K562 (cell line): ENCODE data around the gene MRPL54. TPM values are rescaled to one million over a fixed set of nuclear protein-coding genes. Genes with fewer than 3 reads are reported as not detected.

ENCODE experiments used
- ATAC-seq: fragments of 200-7000 bp; cut with Tn5 transposase; 3 replicates; pipeline ENCODE4 v1.9.1; 2020; ENCODE audit warnings: moderate library complexity
- BruUV-seq: library from RNA; stranded (reverse); fragments of 400-500 nt; replicated peaks from 2 replicates; lab custom pipeline; 2021; lab: Mats Ljungman, UMichigan
- CTCF ChIA-PET: fragments of 300-600 bp; formaldehyde crosslinking; extraction: SDS; loops from one replicate; lab custom pipeline; 2021; ENCODE audit warnings: low intra/inter-chr PET ratio; lab: Yijun Ruan, JAX
- POLR2A ChIA-PET: fragments of 300-600, 350-650 bp; sonication (Branson Sonifier 250); formaldehyde crosslinking; extraction: SDS; loops from one replicate; lab custom pipeline; 2021; ENCODE audit warnings: antibody characterized with exemption, inconsistent platforms; lab: Yijun Ruan, JAX
- DNase-seq, 4 experiments: peaks; one replicate each; pipeline versions ENCODE4 v3.0.0 to v3.0.0-alpha.2; 2011 to 2018; ENCODE audit warnings: low spot score in 3 of 4, mixed read lengths in 3 of 4; ENCODE audit errors: extremely low read depth in 1 of 4
- FAIRE-seq: peaks from 2 replicates; lab custom pipeline; 2011; peaks lifted over from hg19 to GRCh38; lab: Jason Lieb, UNC
- H2AFZ ChIP-seq: 2 replicates; pipeline ENCODE4 v1.6.0; 2011; ENCODE audit warnings: low read depth, low read length, control low read depth, inconsistent platforms
- H3K27ac ChIP-seq: fragments of 200-600 bp; 3 replicates; pipeline ENCODE4 v1.8.0; 2011; ENCODE audit warnings: low read depth, mild to moderate bottlenecking, control low read depth, inconsistent platforms, low read length, moderate library complexity, mixed read lengths; ENCODE audit errors: extremely low read depth
- H3K27me3 ChIP-seq, 2 experiments: fragments of 300-600 bp in 1 of 2; 2 replicates in 1 of 2; 3 replicates in 1 of 2; pipeline versions ENCODE4 v1.6.0 to v1.8.0; 2011; ENCODE audit warnings: inconsistent platforms in 2 of 2, low read length in 2 of 2, mild to moderate bottlenecking in 1 of 2, mixed read lengths in 1 of 2, moderate library complexity in 1 of 2; ENCODE audit not compliant: control insufficient read depth in 2 of 2, insufficient read depth in 2 of 2
- H3K36me3 ChIP-seq: fragments of 300-600 bp; 3 replicates; pipeline ENCODE4 v1.8.0; 2011; ENCODE audit warnings: mild to moderate bottlenecking, low read length, inconsistent platforms; ENCODE audit not compliant: control insufficient read depth, insufficient read depth
- H3K4me1 ChIP-seq, 2 experiments: fragments of 200-600 bp in 1 of 2; replicated peaks in 1 of 2; 2 replicates in 1 of 2; 3 replicates in 1 of 2; pipeline versions ENCODE4 v1.5.1 to v1.8.0; 2011; ENCODE audit warnings: inconsistent platforms in 2 of 2, low read length in 2 of 2, mild to moderate bottlenecking in 1 of 2, mixed read lengths in 1 of 2, moderate library complexity in 1 of 2; ENCODE audit not compliant: control insufficient read depth in 2 of 2, insufficient read depth in 2 of 2
- H3K4me2 ChIP-seq: 2 replicates; pipeline ENCODE4 v1.6.1; 2011; ENCODE audit warnings: low read length, control low read depth, inconsistent platforms, mixed read lengths; ENCODE audit not compliant: insufficient read depth
- H3K4me3 ChIP-seq: fragments of 200-600 bp; sonication (generic), shearing (Covaris generic); 2 replicates; pipeline ENCODE4 v1.5.1; 2016; ENCODE audit warnings: control low read depth, inconsistent platforms
- H3K79me2 ChIP-seq: fragments of 200-600 bp; 3 replicates; pipeline ENCODE4 v1.8.0; 2011; ENCODE audit warnings: low read length, inconsistent platforms; ENCODE audit not compliant: control insufficient read depth, insufficient read depth
- H3K9ac ChIP-seq, 2 experiments: 2 replicates each; pipeline versions ENCODE4 v1.6.0 to v1.6.1; 2011; ENCODE audit warnings: low read depth in 2 of 2, low read length in 2 of 2, control low read depth in 1 of 2, inconsistent platforms in 1 of 2, mild to moderate bottlenecking in 1 of 2, mixed read lengths in 1 of 2; ENCODE audit not compliant: insufficient read depth in 1 of 2
- H3K9me1 ChIP-seq: one replicate; pipeline ENCODE4 v1.6.0; 2011; ENCODE audit warnings: inconsistent platforms, mild to moderate bottlenecking, low read length, moderate library complexity; ENCODE audit not compliant: control insufficient read depth, insufficient read depth
- H3K9me3 ChIP-seq: replicated peaks from 2 replicates; pipeline ENCODE4 v1.5.1; 2011; ENCODE audit warnings: low read depth, low read length, inconsistent platforms; ENCODE audit not compliant: control insufficient read depth, insufficient read depth
- H4K20me1 ChIP-seq: replicated peaks from 2 replicates; pipeline ENCODE4 v1.6.1; 2011; ENCODE audit warnings: low read length, inconsistent platforms, mixed read lengths; ENCODE audit not compliant: control insufficient read depth, insufficient read depth
- ATF6 ChIP-seq: sonication (generic); formaldehyde crosslinking; IDR thresholded peaks from 2 replicates; pipeline ENCODE4 v1.4.0; 2020; ENCODE audit warnings: mild to moderate bottlenecking, missing genetic modification reagents
- ZNF354B ChIP-seq: fragments of 250-450 bp; sonication (Bioruptor Pico); IDR thresholded peaks from 2 replicates; pipeline ENCODE4 v1.4.0; 2020
- WGBS: fragments of 100-300 bp; shearing (Covaris generic); methylation state at CpG from one replicate; pipeline ENCODE4 v1.1.6; 2016; ENCODE audit warnings: low coverage, mixed read lengths; ENCODE audit not compliant: insufficient coverage; ENCODE audit errors: missing lambda C conversion rate; 5-methylcytosine and 5-hydroxymethylcytosine counted together
- in situ Hi-C: fragments of 300-500 bp; cut with MboI; formaldehyde crosslinking; loops from 4 replicates; pipeline ENCODE4 v1.15.0; 2018; ENCODE audit warnings: inconsistent platforms, mixed read lengths
- intact Hi-C: fragments of 100-400 bp; cut with micrococcal nuclease; formaldehyde crosslinking; loops from 2 replicates; pipeline ENCODE4 v1.14.2; 2022
- polyA plus RNA-seq, 8 experiments: library from polyadenylated mRNA; depleted of rRNA in 4 of 8; stranded (reverse) in 5 of 8; unstranded in 3 of 8; fragments of >200 nt; fragmentation: Nextera tagmentation in 2 of 8; fragmentation: Illumina TruSeq in 1 of 8; extraction: Ambion mirVana in 2 of 8; extraction: Trizol in 1 of 8; gene quantifications; 2 replicates each; pipeline versions ENCODE4 v1.2.1 to v1.2.3, GENCODE V29; 2011 to 2014; ENCODE audit warnings: inconsistent platforms in 1 of 8, missing spikeins in 1 of 8
- total RNA-seq, 7 experiments: library from RNA; depleted of rRNA in 6 of 7; stranded (reverse); fragments of >200 nt in 6 of 7; fragmentation: Illumina TruSeq in 2 of 7; extraction: Trizol in 2 of 7; gene quantifications; 2 replicates each; pipeline versions ENCODE4 v1.2.1 to v1.2.3, GENCODE V29; 2011 to 2021; ENCODE audit warnings: low replicate concordance in 1 of 7

Gene MRPL54
- total and polyA plus RNA-seq, 9 of the 15 experiments (the other 6 are each of a cell fraction or from before 2014, with no cell fraction given), result 3.5 to 120 (median 56.9) TPM

GRCh38 chr19:3782903-3783302 is 20.4 kb downstream of the MRPL54 start:
- Histone ChIP-seq H3K27me3 (no peaks in the 10 kb centered on the region), H3K36me3 (peaks cover 28% of the 10 kb centered on the region; the same call in 2 of the 3 replicates), H3K79me2 (peaks cover 18% of the 10 kb centered on the region), H4K20me1 (no peaks in the 10 kb centered on the region), H3K9ac (no peak overlapping the region), H3K27ac (no peak overlapping the region), H3K4me1 (peaks cover 0 to 47% of the 10 kb centered on the region in 2 experiments; a peak in 2 of 5 replicates), H3K9me3 (peaks cover 20% of the 10 kb centered on the region), H3K4me2 (no peak overlapping the region), H3K9me1 (no peaks in the 10 kb centered on the region), H2AFZ (no peak overlapping the region), H3K4me3 (no peak overlapping the region)
- ATAC-seq (no peak), FAIRE-seq (no peak), DNase-seq (no peak)
- no TSS peak for BruUV-seq
- in situ Hi-C loops, result no loop called here
- intact Hi-C loops, result loop anchor here (10.0 kb wide), 1 partner anchor 62 kb away; no protein-coding TSS in a partner anchor
- ChIA-PET POLR2A (interaction anchor here (0.9 to 1.1 kb wide), 2 partner anchors 8 to 13 kb away, joined by 3 to 4 read pairs; no protein-coding TSS in a partner anchor), CTCF (no interaction called here)
- TF ChIP-seq ZNF354B (CRISPR knock-in tag) (no peak), ATF6 (CRISPR knock-in tag) (no peak)
- WGBS, result 93% methylated on average over 8 of the region's 13 CpGs
